A673 (cell line): ENCODE measurements around the gene PHF21A. TPM values are rescaled to one million over a fixed set of nuclear protein-coding genes. Genes with fewer than 3 reads are reported as not detected.

Experiments used
- BruUV-seq: library from RNA; stranded (reverse); fragments of 400-500 nt; replicated peaks from 2 replicates; lab custom pipeline; 2021; lab: Mats Ljungman, UMichigan
- CTCF ChIA-PET: fragments of 300-600 bp; sonication (Branson Sonifier 250); formaldehyde crosslinking; loops from one replicate; lab custom pipeline; 2022; ENCODE audit warnings: antibody characterized with exemption; lab: Charles Lee
- POLR2A ChIA-PET: fragments of 300-600 bp; sonication (Branson Sonifier 250); formaldehyde crosslinking; loops from one replicate; lab custom pipeline; 2022; ENCODE audit warnings: antibody characterized with exemption; ENCODE audit not compliant: low non-redundant PET; lab: Charles Lee
- DNase-seq: peaks from one replicate; pipeline ENCODE4 v3.0.0-alpha.2; 2015; ENCODE audit warnings: low spot score
- H3K27ac ChIP-seq: fragments of 200-600 bp; sonication (generic); 2 replicates; pipeline ENCODE4 v1.5.1; 2016; ENCODE audit warnings: mixed run types, low read depth, mild to moderate bottlenecking, mixed read lengths, antibody characterized with exemption, low read length; ENCODE audit not compliant: poor library complexity, severe bottlenecking
- H3K27me3 ChIP-seq: fragments of 200-600 bp; sonication (generic); replicated peaks from 2 replicates; pipeline ENCODE4 v1.6.1; 2017; ENCODE audit warnings: mixed run types, low read depth, mild to moderate bottlenecking, mixed read lengths, antibody characterized with exemption, low read length; ENCODE audit not compliant: insufficient read depth, poor library complexity
- H3K36me3 ChIP-seq: fragments of 200-600 bp; sonication (generic); 2 replicates; pipeline ENCODE4 v1.6.1; 2016; ENCODE audit warnings: mixed run types, mild to moderate bottlenecking, mixed read lengths, antibody characterized with exemption, low read length; ENCODE audit not compliant: insufficient read depth, poor library complexity, severe bottlenecking
- H3K4me1 ChIP-seq: fragments of 200-600 bp; sonication (generic); 2 replicates; pipeline ENCODE4 v1.6.1; 2017; ENCODE audit warnings: mixed run types, mild to moderate bottlenecking, mixed read lengths, antibody characterized with exemption, low read length; ENCODE audit not compliant: insufficient read depth, poor library complexity, severe bottlenecking
- H3K4me3 ChIP-seq: fragments of 200-600 bp; sonication (generic); 2 replicates; pipeline ENCODE4 v1.5.1; 2016; ENCODE audit warnings: low read depth, mixed run types, mild to moderate bottlenecking, mixed read lengths, low read length; ENCODE audit not compliant: poor library complexity, severe bottlenecking
- H3K9me3 ChIP-seq: fragments of 200-600 bp; sonication (generic); 2 replicates; pipeline ENCODE4 v1.6.1; 2016; ENCODE audit warnings: mixed run types, low read depth, mild to moderate bottlenecking, mixed read lengths, antibody characterized with exemption, low read length; ENCODE audit not compliant: poor library complexity, severe bottlenecking
- CTCF ChIP-seq: fragments of 300-800, 200-600 bp; sonication (generic); conservative IDR thresholded peaks from 2 replicates; pipeline ENCODE4 v1.5.1; 2017; ENCODE audit warnings: low read depth, mild to moderate bottlenecking, antibody characterized with exemption, low read length, moderate library complexity, mixed read lengths
- EZH2 ChIP-seq: fragments of 200-600 bp; sonication (generic); IDR thresholded peaks from 2 replicates; pipeline ENCODE4 v1.6.1; 2017; ENCODE audit warnings: borderline replicate concordance, low read depth, mild to moderate bottlenecking, mixed read lengths, antibody characterized with exemption, low read length; ENCODE audit not compliant: poor library complexity, severe bottlenecking
- intact Hi-C: fragments of 100-400 bp; cut with micrococcal nuclease; formaldehyde crosslinking; loops from one replicate; pipeline ENCODE4 v1.10.0; 2022; ENCODE audit not compliant: unreplicated experiment
- total RNA-seq: library from RNA; stranded (reverse); gene quantifications from 2 replicates; pipeline ENCODE4 v1.2.3, GENCODE V29; 2021

The PHF21A gene
- total RNA-seq, 1 experiment from 2014 or later, result 77.2 TPM

- Histone ChIP-seq H3K4me3 (no peak overlapping the region), H3K36me3 (no peaks in the 10 kb centered on the region), H3K27ac (no peak overlapping the region), H3K9me3 (no peaks in the 10 kb centered on the region), H3K27me3 (no peaks in the 10 kb centered on the region), H3K4me1 (no peaks in the 10 kb centered on the region)
- intact Hi-C loops, result no loop called here
- BruUV-seq, result no TSS peak
- peak; percentile 33 for DNase-seq
- TF ChIP-seq CTCF (no peak), EZH2 (no peak)
- CTCF ChIA-PET, result no interaction called here
- POLR2A ChIA-PET, result no interaction called here
Measured at GRCh38 chr11:46075168-46075567, 46.1 kb downstream of the PHF21A start.

- no peak for DNase-seq
- ChIA-PET POLR2A (no interaction called here), CTCF (no interaction called here)
- Histone ChIP-seq H3K27ac (no peak overlapping the region), H3K4me3 (no peak overlapping the region), H3K9me3 (no peaks in the 10 kb centered on the region), H3K4me1 (no peaks in the 10 kb centered on the region), H3K27me3 (no peaks in the 10 kb centered on the region), H3K36me3 (no peaks in the 10 kb centered on the region)
- no TSS peak for BruUV-seq
- intact Hi-C loops, result no loop called here
- TF ChIP-seq EZH2 (no peak), CTCF (no peak)
Measured at GRCh38 chr11:46073632-46074031, 47.6 kb downstream of the PHF21A start.

- TF ChIP-seq CTCF (no peak), EZH2 (no peak)
- DNase-seq, result no peak
- no peaks in the 10 kb centered on the region for H3K4me1 ChIP-seq
- POLR2A ChIA-PET, result no interaction called here
- CTCF ChIA-PET, result no interaction called here
- no peaks in the 10 kb centered on the region for H3K27me3 ChIP-seq
- H3K4me3 ChIP-seq, result no peak overlapping the region
- BruUV-seq, result no TSS peak
- intact Hi-C loops, result no loop called here
- no peak overlapping the region for H3K27ac ChIP-seq
- no peaks in the 10 kb centered on the region for H3K36me3 ChIP-seq
- no peaks in the 10 kb centered on the region for H3K9me3 ChIP-seq
Measured at GRCh38 chr11:46072172-46072964, 48.9 kb downstream of the PHF21A start.
